ENCODE measurements around the gene DUSP14. TPM values are rescaled to one million over a fixed set of nuclear protein-coding genes. Genes with fewer than 3 reads are reported as not detected.

Gene DUSP14
- total RNA-seq, 4 donors from 2014 or later: 2.2 to 2.7 (median 2.6) TPM

- Histone ChIP-seq H3K36me3 (peaks cover 0 to 74% (median 0%) of the 10 kb centered on the region in 3 donors), H3K27ac (no peak overlapping the region), H3K27me3 (no peaks in the 10 kb centered on the region), H3K4me1 (no peaks in the 10 kb centered on the region), H3K9me3 (no peaks in the 10 kb centered on the region), H3K4me3 (no peak overlapping the region)
- TF ChIP-seq POLR2A (IDR thresholded peaks at IDR 0.05) (no peak), CTCF (IDR thresholded peaks at IDR 0.05) (no peak)
- no peak for DNase-seq
Observed at GRCh38 chr17:37516127-37516571, 26.5 kb downstream of the DUSP14 start.

GRCh38 chr17:37517881-37518280 lies 28.2 kb downstream of the DUSP14 start:
- no peaks in the 10 kb centered on the region for H3K27me3 ChIP-seq
- no peak overlapping the region for H3K27ac ChIP-seq
- DNase-seq: no peak
- peaks cover 0 to 73% (median 0%) of the 10 kb centered on the region in 3 donors for H3K36me3 ChIP-seq
- no peak overlapping the region for H3K4me3 ChIP-seq
- TF ChIP-seq CTCF (IDR thresholded peaks at IDR 0.05): no peak
- TF ChIP-seq POLR2A (IDR thresholded peaks at IDR 0.05): no peak
- H3K4me1 ChIP-seq: no peaks in the 10 kb centered on the region
- H3K9me3 ChIP-seq: no peaks in the 10 kb centered on the region

GRCh38 chr17:37518826-37519225 lies 29.1 kb downstream of the DUSP14 start:
- no peaks in the 10 kb centered on the region for H3K27me3 ChIP-seq
- H3K9me3 ChIP-seq: no peaks in the 10 kb centered on the region
- DNase-seq: no peak
- H3K4me3 ChIP-seq: no peak overlapping the region
- TF ChIP-seq CTCF (IDR thresholded peaks at IDR 0.05) (no peak), POLR2A (IDR thresholded peaks at IDR 0.05) (no peak)
- H3K36me3 ChIP-seq: peaks cover 0 to 75% (median under 1%) of the 10 kb centered on the region in 3 donors
- H3K4me1 ChIP-seq: no peaks in the 10 kb centered on the region
- H3K27ac ChIP-seq: no peak overlapping the region

GRCh38 chr17:37519251-37519985 lies 29.7 kb downstream of the DUSP14 start:
- TF ChIP-seq CTCF (IDR thresholded peaks at IDR 0.05): no peak
- no peak for TF ChIP-seq POLR2A (IDR thresholded peaks at IDR 0.05)

GRCh38 chr17:37520174-37520573 lies 30.5 kb downstream of the DUSP14 start:
- H3K4me3 ChIP-seq: no peak overlapping the region
- no peaks in the 10 kb centered on the region for H3K4me1 ChIP-seq
- H3K27ac ChIP-seq: no peak overlapping the region
- H3K9me3 ChIP-seq: no peaks in the 10 kb centered on the region
- H3K36me3 ChIP-seq: peaks cover 0 to 79% (median 3%) of the 10 kb centered on the region in 3 donors
- TF ChIP-seq POLR2A (IDR thresholded peaks at IDR 0.05) (no peak), CTCF (IDR thresholded peaks at IDR 0.05) (no peak)
- no peak for DNase-seq
- H3K27me3 ChIP-seq: no peaks in the 10 kb centered on the region

More at GRCh38 chr17:37519251-37519985, 29.7 kb downstream of the DUSP14 start:
- Histone ChIP-seq H3K4me3 (no peak overlapping the region), H3K27ac (no peak overlapping the region), H3K27me3 (no peaks in the 10 kb centered on the region), H3K36me3 (peaks cover 0 to 78% (median 3%) of the 10 kb centered on the region in 3 donors), H3K9me3 (no peaks in the 10 kb centered on the region), H3K4me1 (no peaks in the 10 kb centered on the region)
- DNase-seq: no peak
